Stimulated activated naive CD8-positive, alpha-beta T cell treated with anti-CD3 and anti-CD28 coated beads, Interleukin-15, Interleukin-2, amounts not matched to agents 100 ng/mL and 50 ng/mL, for 24 hours (primary cell): ENCODE results near the gene CORO2B.

Source experiments
- H3K27ac Mint-ChIP-seq: one replicate; pipeline ENCODE4 v1.8.0; 2021; ENCODE audit warnings: mild to moderate bottlenecking, mixed read lengths
- H3K27me3 Mint-ChIP-seq: one replicate; pipeline ENCODE4 v1.8.0; 2021; ENCODE audit warnings: mixed read lengths
- H3K36me3 Mint-ChIP-seq: one replicate; pipeline ENCODE4 v1.8.0; 2021; ENCODE audit warnings: low read depth, mixed read lengths
- H3K4me1 Mint-ChIP-seq: one replicate; pipeline ENCODE4 v1.8.0; 2021; ENCODE audit warnings: low read depth, mixed read lengths
- H3K4me3 Mint-ChIP-seq: one replicate; pipeline ENCODE4 v1.8.0; 2021; ENCODE audit warnings: mild to moderate bottlenecking, mixed read lengths
- H3K9me3 Mint-ChIP-seq: one replicate; pipeline ENCODE4 v1.8.0; 2021; ENCODE audit warnings: mixed read lengths

The CORO2B gene

GRCh38 chr15:68767833-68768232 is 189.0 kb downstream of the CORO2B start:
- Mint-ChIP-seq H3K4me3 (no peak overlapping the region), H3K9me3 (no peaks in the 10 kb centered on the region), H3K27ac (no peak overlapping the region), H3K4me1 (no peaks in the 10 kb centered on the region), H3K36me3 (no peaks in the 10 kb centered on the region), H3K27me3 (peaks cover 4% of the 10 kb centered on the region)

- Mint-ChIP-seq H3K27ac (no peak overlapping the region), H3K9me3 (no peaks in the 10 kb centered on the region), H3K27me3 (peaks cover 4% of the 10 kb centered on the region), H3K4me3 (no peak overlapping the region), H3K36me3 (no peaks in the 10 kb centered on the region), H3K4me1 (no peaks in the 10 kb centered on the region)
These were observed 189.5 kb downstream of the CORO2B start for GRCh38 chr15:68768321-68768720.

- no peaks in the 10 kb centered on the region for H3K36me3 Mint-ChIP-seq
- no peak overlapping the region for H3K27ac Mint-ChIP-seq
These were observed 190.9 kb downstream of the CORO2B start for GRCh38 chr15:68769702-68770101.

GRCh38 chr15:68770216-68770615 is 191.4 kb downstream of the CORO2B start:
- Mint-ChIP-seq H3K27me3 (no peaks in the 10 kb centered on the region), H3K4me3 (no peak overlapping the region), H3K36me3 (no peaks in the 10 kb centered on the region), H3K4me1 (no peaks in the 10 kb centered on the region), H3K9me3 (no peaks in the 10 kb centered on the region), H3K27ac (no peak overlapping the region)

More at GRCh38 chr15:68769702-68770101, 190.9 kb downstream of the CORO2B start:
- Mint-ChIP-seq H3K4me1 (no peaks in the 10 kb centered on the region), H3K4me3 (no peak overlapping the region), H3K27me3 (no peaks in the 10 kb centered on the region), H3K9me3 (no peaks in the 10 kb centered on the region)

- Mint-ChIP-seq H3K4me3 (no peak overlapping the region), H3K9me3 (no peaks in the 10 kb centered on the region), H3K36me3 (peaks cover 2% of the 10 kb centered on the region), H3K27ac (no peak overlapping the region), H3K27me3 (no peaks in the 10 kb centered on the region), H3K4me1 (peaks cover 3% of the 10 kb centered on the region)
These were observed 194.2 kb downstream of the CORO2B start for GRCh38 chr15:68773036-68773435.

- no peak overlapping the region for H3K4me3 Mint-ChIP-seq
- H3K27ac Mint-ChIP-seq, result no peak overlapping the region
- peaks cover 3% of the 10 kb centered on the region for H3K4me1 Mint-ChIP-seq
- H3K36me3 Mint-ChIP-seq, result peaks cover 13% of the 10 kb centered on the region
- H3K9me3 Mint-ChIP-seq, result no peaks in the 10 kb centered on the region
- no peaks in the 10 kb centered on the region for H3K27me3 Mint-ChIP-seq
These were observed 195.3 kb downstream of the CORO2B start for GRCh38 chr15:68774120-68774519.

GRCh38 chr15:68774521-68775235 is 195.9 kb downstream of the CORO2B start:
- H3K36me3 Mint-ChIP-seq, result peaks cover 19% of the 10 kb centered on the region
- no peak overlapping the region for H3K27ac Mint-ChIP-seq
- no peaks in the 10 kb centered on the region for H3K27me3 Mint-ChIP-seq
- H3K4me1 Mint-ChIP-seq, result peaks cover 3% of the 10 kb centered on the region
- H3K4me3 Mint-ChIP-seq, result no peak overlapping the region
- no peaks in the 10 kb centered on the region for H3K9me3 Mint-ChIP-seq

GRCh38 chr15:68775236-68775577 is 196.4 kb downstream of the CORO2B start:
- Mint-ChIP-seq H3K36me3 (peaks cover 24% of the 10 kb centered on the region), H3K4me1 (peaks cover 3% of the 10 kb centered on the region), H3K27me3 (no peaks in the 10 kb centered on the region)

GRCh38 chr15:68775671-68776476 is 197.1 kb downstream of the CORO2B start:
- no peak overlapping the region for H3K4me3 Mint-ChIP-seq
- H3K27me3 Mint-ChIP-seq, result no peaks in the 10 kb centered on the region
- no peak overlapping the region for H3K27ac Mint-ChIP-seq
- H3K36me3 Mint-ChIP-seq, result peaks cover 31% of the 10 kb centered on the region
- H3K9me3 Mint-ChIP-seq, result no peaks in the 10 kb centered on the region
- H3K4me1 Mint-ChIP-seq, result peaks cover 3% of the 10 kb centered on the region

More at GRCh38 chr15:68775236-68775577, 196.4 kb downstream of the CORO2B start:
- Mint-ChIP-seq H3K9me3 (no peaks in the 10 kb centered on the region), H3K4me3 (no peak overlapping the region), H3K27ac (no peak overlapping the region)

- Mint-ChIP-seq H3K4me3 (no peak overlapping the region), H3K36me3 (peaks cover 34% of the 10 kb centered on the region)
These were observed 197.9 kb downstream of the CORO2B start for GRCh38 chr15:68776477-68777270.

More at GRCh38 chr15:68776477-68777270, 197.9 kb downstream of the CORO2B start:
- Mint-ChIP-seq H3K27ac (no peak overlapping the region), H3K4me1 (peaks cover 4% of the 10 kb centered on the region), H3K9me3 (no peaks in the 10 kb centered on the region), H3K27me3 (no peaks in the 10 kb centered on the region)
